ENCODE results near the gene POP7.

Gene POP7

DNA sequence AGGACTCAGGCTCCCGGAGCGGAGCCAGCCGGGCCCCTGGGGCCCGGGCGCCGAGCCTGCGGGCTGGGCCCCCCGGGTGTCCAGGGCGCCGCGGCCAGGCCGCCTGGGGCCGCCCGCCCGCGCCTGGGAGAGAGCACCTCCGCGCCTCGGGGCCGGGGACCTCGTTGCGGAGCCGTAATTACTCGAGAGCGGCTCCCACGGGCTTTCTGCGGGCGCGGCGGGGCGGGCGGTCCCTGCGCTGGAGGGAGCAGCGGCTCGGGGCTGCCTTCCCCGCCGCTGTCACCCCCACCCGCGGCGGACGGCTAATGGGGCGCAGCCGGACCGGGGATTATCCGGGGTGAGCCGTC, 30.8 kb upstream of the POP7 start:
- DNase-seq, result no peak
- Mint-ChIP-seq H3K4me1 (peaks cover 37% of the 10 kb centered on the region), H3K36me3 (peaks cover 31% of the 10 kb centered on the region), H3K27ac (peak overlapping the region; percentile 95), H3K27me3 (peaks cover 18% of the 10 kb centered on the region), H3K9me3 (no peaks in the 10 kb centered on the region), H3K4me3 (peak overlapping the region; percentile 97)
- CTCF ChIA-PET, result interaction anchor here (0.9 to 5.2 kb wide), 3 partner anchors 17 to 63 kb away, joined by 3 to 23 read pairs (median 3); partner anchors contain the start of gene MOSPD3

DNA sequence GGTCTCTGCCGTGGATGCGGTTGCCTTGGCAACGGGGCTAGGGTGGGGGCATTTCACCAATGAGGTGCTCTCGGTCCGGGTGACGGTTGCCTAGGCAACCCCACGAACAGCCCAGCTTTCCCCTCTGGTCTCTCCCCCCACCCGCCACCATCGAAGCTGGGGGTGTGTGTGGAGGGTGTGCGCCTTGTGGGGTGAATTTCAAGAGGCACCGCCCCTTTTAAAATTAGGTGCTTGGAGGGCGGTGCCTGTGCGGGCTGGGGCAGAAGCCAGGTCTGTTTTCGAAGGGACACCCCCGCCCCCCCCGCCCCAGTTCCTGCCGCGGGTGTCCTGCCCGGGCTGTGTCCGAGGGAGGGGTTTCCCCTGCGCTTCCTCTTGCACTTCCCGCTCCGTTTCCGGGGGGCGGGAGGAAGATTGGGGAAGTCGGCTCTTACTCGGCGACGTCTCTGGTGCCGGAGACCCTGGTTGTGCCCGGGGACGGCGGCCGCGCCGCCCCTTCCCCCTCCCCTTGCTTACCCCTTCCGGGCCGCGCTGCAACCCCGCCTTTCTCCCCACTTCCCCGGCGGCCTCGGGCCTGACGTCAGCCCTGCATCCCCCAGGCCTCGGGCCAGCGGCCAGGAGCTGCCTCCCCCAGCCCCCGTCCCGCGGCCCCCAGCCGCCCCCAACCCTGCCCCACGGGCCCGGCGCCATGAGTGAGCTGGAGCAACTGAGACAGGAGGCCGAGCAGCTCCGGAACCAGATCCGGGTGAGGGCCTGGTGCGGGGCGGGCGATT, 30.2 kb upstream of the POP7 start:
- Mint-ChIP-seq H3K27me3 (peaks cover 18% of the 10 kb centered on the region), H3K36me3 (peaks cover 34% of the 10 kb centered on the region), H3K4me1 (peaks cover 44% of the 10 kb centered on the region), H3K4me3 (peak overlapping the region; percentile 89), H3K27ac (peak overlapping the region; percentile 89), H3K9me3 (no peaks in the 10 kb centered on the region)
- DNase-seq, result peak; percentile 92
- CTCF ChIA-PET, result interaction anchor here (5.2 kb wide), 1 partner anchor 16 kb away, joined by 23 read pairs; no protein-coding TSS in a partner anchor

DNA sequence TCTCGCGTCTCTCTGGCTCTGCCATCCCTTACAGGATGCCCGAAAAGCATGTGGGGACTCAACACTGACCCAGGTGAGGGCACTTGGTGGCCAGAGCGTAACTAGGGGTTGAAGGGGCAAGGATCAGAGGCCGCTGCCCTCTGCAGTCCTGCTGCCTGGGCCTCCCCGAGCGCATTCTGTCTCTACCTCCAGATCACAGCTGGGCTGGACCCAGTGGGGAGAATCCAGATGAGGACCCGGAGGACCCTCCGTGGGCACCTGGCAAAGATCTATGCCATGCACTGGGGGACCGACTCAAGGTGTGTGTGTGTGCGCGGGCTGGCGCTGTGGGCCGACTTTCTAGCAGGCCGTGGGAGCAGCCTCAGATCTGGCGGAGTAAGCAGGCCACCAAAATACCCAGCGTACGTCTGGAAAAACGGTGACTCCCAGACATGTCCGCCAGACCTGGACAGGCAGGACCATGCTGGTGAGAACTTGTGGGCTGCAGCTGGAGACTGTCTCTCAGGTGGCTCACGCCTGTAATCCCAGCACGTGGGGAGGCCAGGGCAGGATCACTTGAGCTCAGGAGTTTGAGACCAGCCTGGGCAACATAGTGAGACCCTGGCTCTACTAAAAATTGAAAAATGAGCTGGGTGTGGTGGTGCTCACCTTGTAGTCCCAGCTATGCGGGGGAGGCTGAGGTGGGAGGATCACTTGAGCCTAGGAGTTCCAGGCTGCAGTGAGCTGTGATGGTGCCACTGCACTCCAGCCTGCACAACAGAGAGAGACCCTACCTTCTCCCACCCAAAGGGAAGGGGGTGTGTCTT, 29.2 kb upstream of the POP7 start:
- H3K4me3 Mint-ChIP-seq, result peak overlapping the region; percentile 89
- no peak for DNase-seq
- peaks cover 11% of the 10 kb centered on the region for H3K27me3 Mint-ChIP-seq
- H3K4me1 Mint-ChIP-seq, result peaks cover 53% of the 10 kb centered on the region
- CTCF ChIA-PET, result interaction anchor here (0.6 to 5.2 kb wide), 3 partner anchors 15 to 93 kb away, joined by 3 to 23 read pairs (median 6); no protein-coding TSS in a partner anchor
- peak overlapping the region; percentile 83 for H3K27ac Mint-ChIP-seq
- H3K9me3 Mint-ChIP-seq, result no peaks in the 10 kb centered on the region
- peaks cover 37% of the 10 kb centered on the region for H3K36me3 Mint-ChIP-seq

DNA sequence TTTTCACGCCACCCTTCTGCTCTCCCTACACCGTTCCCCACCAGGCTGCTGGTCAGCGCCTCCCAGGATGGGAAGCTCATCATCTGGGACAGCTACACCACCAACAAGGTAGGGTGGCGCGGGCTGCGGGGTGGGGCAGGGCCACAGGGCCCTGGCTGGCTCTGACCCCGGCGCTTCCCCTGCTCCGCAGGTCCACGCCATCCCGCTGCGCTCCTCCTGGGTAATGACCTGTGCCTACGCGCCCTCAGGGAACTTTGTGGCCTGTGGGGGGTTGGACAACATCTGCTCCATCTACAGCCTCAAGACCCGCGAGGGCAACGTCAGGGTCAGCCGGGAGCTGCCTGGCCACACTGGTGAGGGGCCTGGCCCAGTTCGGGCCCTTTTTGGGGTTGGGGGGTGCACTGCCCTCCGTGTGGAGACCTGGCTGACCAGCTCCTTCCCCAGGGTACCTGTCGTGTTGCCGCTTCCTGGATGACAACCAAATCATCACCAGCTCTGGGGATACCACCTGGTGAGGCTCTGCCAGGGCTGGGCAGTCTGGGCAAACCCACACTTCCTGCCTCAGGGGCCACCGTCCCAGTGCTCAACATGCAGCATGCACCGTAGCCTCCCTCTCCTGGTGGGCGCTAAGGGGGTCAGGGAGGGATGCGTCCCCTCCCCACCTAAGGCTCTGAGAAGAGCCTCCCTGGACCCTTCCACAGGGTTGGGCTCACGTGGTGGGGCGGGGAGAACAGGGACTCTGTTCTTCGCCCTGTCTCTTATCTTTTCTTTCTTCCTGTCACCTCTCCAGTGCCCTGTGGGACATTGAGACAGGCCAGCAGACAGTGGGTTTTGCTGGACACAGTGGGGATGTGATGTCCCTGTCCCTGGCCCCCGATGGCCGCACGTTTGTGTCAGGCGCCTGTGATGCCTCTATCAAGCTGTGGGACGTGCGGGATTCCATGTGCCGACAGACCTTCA, 28.3 kb upstream of the POP7 start:
- Mint-ChIP-seq H3K9me3 (no peaks in the 10 kb centered on the region), H3K4me1 (peaks cover 52% of the 10 kb centered on the region), H3K27me3 (peaks cover 11% of the 10 kb centered on the region), H3K4me3 (peak overlapping the region; percentile 89), H3K36me3 (peaks cover 38% of the 10 kb centered on the region), H3K27ac (peak overlapping the region; percentile 62)
- no peak for DNase-seq
- CTCF ChIA-PET, result interaction anchor here (0.6 to 5.2 kb wide), 3 partner anchors 14 to 69 kb away, joined by 4 to 23 read pairs (median 6); partner anchors contain the start of gene POP7

DNA sequence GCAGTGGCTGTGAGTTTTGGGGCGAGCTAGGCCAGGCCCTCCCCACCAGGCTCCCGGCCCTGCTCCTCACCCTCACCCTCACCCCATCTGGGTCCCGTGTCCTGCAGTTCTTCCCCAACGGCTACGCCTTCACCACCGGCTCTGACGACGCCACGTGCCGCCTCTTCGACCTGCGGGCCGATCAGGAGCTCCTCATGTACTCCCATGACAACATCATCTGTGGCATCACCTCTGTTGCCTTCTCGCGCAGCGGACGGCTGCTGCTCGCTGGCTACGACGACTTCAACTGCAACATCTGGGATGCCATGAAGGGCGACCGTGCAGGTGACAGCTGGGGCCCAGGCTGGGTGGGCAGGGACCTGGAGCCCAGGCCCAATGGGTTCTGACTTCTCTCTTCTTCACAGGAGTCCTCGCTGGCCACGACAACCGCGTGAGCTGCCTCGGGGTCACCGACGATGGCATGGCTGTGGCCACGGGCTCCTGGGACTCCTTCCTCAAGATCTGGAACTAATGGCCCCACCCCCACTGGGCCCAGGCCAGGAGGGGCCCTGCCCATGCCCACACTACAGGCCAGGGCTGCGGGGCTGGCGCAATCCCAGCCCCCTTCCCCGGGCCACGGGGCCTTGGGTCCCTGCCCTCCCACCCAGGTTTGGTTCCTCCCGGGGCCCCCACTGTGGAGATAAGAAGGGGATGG, 27.5 kb upstream of the POP7 start:
- peak overlapping the region; percentile 52 for H3K27ac Mint-ChIP-seq
- H3K9me3 Mint-ChIP-seq, result no peaks in the 10 kb centered on the region
- no peak overlapping the region for H3K4me3 Mint-ChIP-seq
- CTCF ChIA-PET, result interaction anchor here (1.0 to 5.2 kb wide), 2 partner anchors 14 to 27 kb away, joined by 4 to 23 read pairs; partner anchors contain the start of gene POP7
- peaks cover 40% of the 10 kb centered on the region for H3K36me3 Mint-ChIP-seq
- DNase-seq, result no peak
- H3K4me1 Mint-ChIP-seq, result peaks cover 48% of the 10 kb centered on the region
- peaks cover 6% of the 10 kb centered on the region for H3K27me3 Mint-ChIP-seq

DNA sequence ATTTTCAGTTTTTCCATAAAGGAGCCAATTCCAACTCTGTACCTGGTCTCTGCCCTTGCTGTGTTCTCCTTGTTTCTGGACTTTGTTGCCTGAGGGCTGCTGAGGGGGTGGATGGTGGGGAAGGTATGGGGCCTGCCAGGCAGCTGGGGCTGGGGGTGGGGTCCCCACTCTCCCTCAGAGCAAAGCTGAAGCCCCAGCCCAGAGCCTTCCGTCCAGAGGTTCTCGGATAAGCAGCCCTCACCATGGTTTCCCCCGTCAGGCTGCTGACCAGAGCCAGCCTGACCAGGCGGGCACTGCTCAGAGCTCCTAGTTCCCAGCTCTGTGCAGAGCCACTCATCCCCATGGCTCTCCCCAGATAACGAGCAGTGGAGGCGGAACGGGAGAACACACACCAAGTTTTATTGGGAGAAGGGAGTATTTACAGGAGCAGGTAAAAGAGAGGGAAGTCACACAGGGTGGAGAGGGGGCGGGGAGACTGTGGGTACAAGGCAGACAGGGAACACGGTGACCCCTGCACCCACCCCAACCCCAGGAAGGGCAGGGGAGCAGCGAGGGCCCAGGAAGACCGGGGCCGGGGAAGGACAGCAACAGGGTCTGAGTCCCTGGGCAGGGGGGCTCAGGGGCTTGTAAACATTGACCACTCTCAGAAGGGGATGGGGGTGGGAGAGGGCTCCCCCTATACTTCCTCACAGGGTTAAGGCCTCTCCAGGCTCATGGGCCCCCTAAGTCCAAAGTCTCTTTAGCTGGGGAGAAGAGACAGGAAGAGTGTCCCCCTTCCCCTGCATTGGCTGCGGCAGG, 26.6 kb upstream of the POP7 start:
- Mint-ChIP-seq H3K4me3 (no peak overlapping the region), H3K36me3 (peaks cover 40% of the 10 kb centered on the region), H3K9me3 (no peaks in the 10 kb centered on the region), H3K27ac (no peak overlapping the region), H3K4me1 (peaks cover 48% of the 10 kb centered on the region), H3K27me3 (peaks cover 2% of the 10 kb centered on the region)
- no peak for DNase-seq
- CTCF ChIA-PET, result interaction anchor here (4.9 to 5.2 kb wide), 2 partner anchors 12 to 13 kb away, joined by 23 to 29 read pairs; no protein-coding TSS in a partner anchor

DNA sequence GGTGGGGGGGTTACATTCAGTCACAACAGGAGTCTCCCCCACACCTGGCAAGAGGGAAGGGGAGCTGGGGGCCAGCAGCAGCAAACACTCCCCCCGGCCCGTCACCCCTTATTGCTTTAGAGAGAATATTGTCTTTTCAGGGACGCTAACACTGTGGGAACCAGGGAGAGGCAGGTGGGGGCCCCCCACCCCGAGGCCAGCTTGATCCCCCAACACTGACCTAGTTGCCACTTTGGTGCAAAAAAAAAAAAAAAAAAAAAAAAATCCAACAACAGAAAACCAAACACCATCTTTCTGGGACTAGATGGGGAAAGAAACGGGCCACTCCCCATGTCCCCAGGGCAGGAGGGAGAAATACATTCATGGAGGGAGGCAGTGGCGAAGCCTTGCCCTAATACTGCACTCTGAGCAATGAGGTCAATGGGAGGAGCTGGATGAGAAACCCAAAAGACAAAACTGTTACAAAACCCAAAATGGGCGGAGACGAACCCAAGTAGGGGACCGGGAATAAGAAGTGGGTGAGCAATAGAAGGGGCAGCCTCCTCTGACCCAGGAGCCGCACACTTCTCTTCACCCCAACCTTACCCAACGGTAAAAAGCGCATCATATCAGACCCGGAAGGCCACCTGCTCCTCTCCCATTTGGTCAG, 25.9 kb upstream of the POP7 start:
- H3K4me3 Mint-ChIP-seq, result no peak overlapping the region
- no peaks in the 10 kb centered on the region for H3K27me3 Mint-ChIP-seq
- H3K4me1 Mint-ChIP-seq, result peaks cover 48% of the 10 kb centered on the region
- no peak for DNase-seq
- CTCF ChIA-PET, result interaction anchor here (1.1 to 4.9 kb wide), 3 partner anchors 11 to 46 kb away, joined by 4 to 29 read pairs (median 4); partner anchors contain the start of gene POP7
- H3K27ac Mint-ChIP-seq, result peak overlapping the region; percentile 22
- H3K36me3 Mint-ChIP-seq, result peaks cover 40% of the 10 kb centered on the region
- no peaks in the 10 kb centered on the region for H3K9me3 Mint-ChIP-seq

DNA sequence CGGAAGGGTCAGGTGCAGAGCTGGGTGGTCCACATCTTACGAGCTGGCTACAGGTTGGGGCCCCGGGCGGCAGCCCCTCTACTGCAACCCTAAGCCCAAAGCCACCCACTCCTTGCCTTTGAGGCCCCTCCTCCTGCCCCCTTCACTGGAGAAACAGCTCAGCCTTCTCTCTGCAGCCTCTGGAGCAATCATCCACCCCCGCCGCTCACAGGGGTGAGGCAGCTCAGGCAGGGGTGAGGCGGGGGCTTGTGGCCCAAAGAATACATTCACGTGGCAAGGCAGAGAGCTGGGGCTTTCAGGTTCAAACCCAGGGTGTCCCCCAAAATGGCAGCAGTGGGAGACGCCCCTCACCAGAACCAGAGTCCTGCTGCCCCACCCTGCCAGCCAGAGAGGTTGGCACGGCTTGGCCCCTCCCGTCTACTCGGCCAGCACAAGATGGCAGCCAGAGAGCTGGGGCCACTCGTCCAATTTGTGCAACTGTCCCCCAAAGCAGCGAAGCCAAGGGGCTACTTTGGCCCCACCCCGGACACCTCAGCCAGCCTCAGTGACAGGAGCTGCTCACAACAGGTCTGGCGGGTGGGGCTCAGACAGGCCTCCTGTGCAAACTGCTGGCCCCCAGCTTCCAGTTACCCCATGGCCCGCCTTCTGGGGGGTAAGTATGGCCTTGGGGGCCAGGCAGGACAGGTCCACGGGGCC, 25.2 kb upstream of the POP7 start:
- Mint-ChIP-seq H3K36me3 (peaks cover 44% of the 10 kb centered on the region), H3K27me3 (no peaks in the 10 kb centered on the region), H3K9me3 (no peaks in the 10 kb centered on the region), H3K4me3 (no peak overlapping the region), H3K4me1 (peaks cover 48% of the 10 kb centered on the region), H3K27ac (peak overlapping the region; percentile 42)
- CTCF ChIA-PET, result interaction anchor here (0.5 to 4.9 kb wide), 5 partner anchors 11 to 171 kb away, joined by 3 to 29 read pairs (median 4); partner anchors contain the start of gene POP7
- DNase-seq, result no peak

DNA sequence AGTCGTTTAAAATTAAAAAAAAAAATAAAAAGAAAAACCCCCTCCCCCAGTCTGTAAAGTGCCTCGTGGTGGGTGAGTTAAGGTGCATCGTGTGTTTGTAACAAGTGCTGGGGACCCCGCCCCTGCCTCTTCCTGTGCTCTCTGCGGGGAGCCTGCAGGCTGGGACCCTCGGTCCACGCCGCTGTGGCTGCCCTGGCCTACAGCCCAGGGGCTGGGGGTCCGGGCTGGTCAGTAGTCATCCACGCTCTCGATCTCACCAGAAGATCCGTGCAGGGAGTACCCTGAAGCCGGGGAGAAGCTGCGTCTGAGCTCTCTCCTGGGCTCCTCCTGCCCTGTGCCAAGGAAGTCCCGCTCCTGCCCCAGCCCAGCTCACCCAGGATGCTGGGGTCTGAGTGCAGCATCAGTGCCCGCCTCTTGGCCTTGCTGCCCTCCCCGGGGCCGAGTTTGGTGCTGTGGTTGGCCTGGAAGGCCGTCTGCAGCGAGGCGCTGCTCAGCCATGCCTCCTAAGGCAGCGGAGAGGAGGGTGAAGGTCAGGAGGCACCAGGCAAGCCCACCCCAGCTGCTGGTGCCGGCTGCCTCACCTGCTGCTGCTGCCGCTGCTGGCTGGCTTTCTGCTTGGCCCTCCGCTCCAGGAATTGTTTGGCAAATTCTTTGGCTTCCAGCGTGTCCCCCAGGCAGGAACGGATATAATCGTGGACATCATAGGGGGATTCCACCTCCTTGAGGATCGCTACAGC, 24.3 kb upstream of the POP7 start:
- Mint-ChIP-seq H3K4me1 (peaks cover 43% of the 10 kb centered on the region), H3K27ac (peak overlapping the region; percentile 42), H3K9me3 (no peaks in the 10 kb centered on the region), H3K4me3 (no peak overlapping the region), H3K36me3 (peaks cover 41% of the 10 kb centered on the region), H3K27me3 (no peaks in the 10 kb centered on the region)
- no peak for DNase-seq
- CTCF ChIA-PET, result interaction anchor here (1.1 to 4.9 kb wide), 3 partner anchors 10 to 48 kb away, joined by 4 to 29 read pairs (median 4); partner anchors contain the start of gene POP7

DNA sequence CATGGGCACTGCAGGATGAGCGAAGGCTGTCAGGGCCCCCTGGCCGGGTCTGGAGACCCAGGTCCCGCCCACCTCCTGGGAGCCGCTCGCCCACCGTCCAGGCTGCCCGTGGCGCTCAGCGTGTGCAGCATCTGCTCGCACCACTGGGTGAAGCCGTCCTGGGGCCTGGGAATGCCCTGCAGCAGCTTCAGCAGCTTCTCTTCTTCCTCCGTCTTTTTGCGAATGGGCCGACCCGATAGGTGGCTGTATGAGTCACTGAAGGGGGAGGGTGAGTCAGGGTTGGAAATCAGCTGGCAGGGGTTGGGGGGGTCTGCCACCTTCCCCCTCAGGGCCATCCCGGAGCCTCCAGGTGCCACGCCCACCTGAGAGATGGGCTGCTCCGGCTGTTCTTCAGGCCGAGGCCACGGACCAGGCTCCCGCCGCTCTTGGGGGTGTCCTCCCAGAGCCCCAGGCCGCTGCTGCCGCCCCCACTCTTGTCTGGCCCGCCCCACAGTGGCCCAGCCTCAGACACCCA, 23.6 kb upstream of the POP7 start:
- H3K27ac Mint-ChIP-seq, result no peak overlapping the region
- no peaks in the 10 kb centered on the region for H3K9me3 Mint-ChIP-seq
- no peaks in the 10 kb centered on the region for H3K27me3 Mint-ChIP-seq
- CTCF ChIA-PET, result interaction anchor here (4.9 kb wide), 1 partner anchor 9 kb away, joined by 29 read pairs; no protein-coding TSS in a partner anchor
- no peak overlapping the region for H3K4me3 Mint-ChIP-seq
- peaks cover 38% of the 10 kb centered on the region for H3K4me1 Mint-ChIP-seq
- peaks cover 38% of the 10 kb centered on the region for H3K36me3 Mint-ChIP-seq
- DNase-seq, result no peak

Measured in activated naive CD4-positive, alpha-beta T cell treated with anti-CD3 and anti-CD28 coated beads, Interleukin-2, amount 10 ng/mL, durations not matched to agents 7 days and 5 days (primary cell).